ENCODE results near the gene HS1BP3.

Gene HS1BP3

GRCh38 chr2:20570249-20570648 is 80.6 kb downstream of the HS1BP3 start:
- no peak for DNase-seq (ENCODE audit: low spot score)

DNA sequence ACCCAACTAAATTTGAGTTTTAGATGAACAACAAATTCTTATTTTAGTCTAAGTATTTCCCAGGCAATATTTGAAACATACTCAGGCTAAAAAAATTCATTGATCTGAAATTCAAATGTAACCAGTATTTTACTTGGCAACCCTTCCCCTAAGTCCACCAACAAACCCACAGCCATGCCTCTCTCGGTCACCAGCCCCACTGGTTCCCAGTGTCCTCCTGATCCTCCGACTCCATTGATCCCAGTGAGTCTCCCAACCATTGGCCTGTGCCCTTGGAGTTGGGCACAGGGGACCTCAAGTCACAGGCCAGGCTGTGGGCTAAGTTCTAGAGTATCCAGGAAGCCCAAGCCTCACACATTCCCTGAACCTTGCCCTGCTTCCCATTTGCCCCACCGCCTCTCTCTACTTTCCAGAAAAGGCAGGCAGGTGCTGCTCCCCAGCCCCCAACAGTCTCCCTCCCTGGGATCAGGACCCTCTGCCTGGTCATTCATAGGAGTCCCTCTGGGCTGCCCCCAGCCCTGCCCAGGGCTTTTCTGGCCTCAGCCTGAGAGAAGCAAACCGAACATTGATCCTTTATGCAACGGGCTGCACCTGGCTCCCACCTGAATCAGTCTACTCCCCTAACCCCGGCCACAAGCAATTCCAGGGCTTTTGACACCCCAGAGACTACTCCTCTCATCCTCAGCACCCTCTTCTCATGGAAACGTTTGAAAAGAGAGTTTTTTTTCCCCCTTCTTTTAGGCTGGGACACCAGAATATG is 81.3 kb downstream of the HS1BP3 start:
- DNase-seq (ENCODE audit: low spot score): no peak

DNA sequence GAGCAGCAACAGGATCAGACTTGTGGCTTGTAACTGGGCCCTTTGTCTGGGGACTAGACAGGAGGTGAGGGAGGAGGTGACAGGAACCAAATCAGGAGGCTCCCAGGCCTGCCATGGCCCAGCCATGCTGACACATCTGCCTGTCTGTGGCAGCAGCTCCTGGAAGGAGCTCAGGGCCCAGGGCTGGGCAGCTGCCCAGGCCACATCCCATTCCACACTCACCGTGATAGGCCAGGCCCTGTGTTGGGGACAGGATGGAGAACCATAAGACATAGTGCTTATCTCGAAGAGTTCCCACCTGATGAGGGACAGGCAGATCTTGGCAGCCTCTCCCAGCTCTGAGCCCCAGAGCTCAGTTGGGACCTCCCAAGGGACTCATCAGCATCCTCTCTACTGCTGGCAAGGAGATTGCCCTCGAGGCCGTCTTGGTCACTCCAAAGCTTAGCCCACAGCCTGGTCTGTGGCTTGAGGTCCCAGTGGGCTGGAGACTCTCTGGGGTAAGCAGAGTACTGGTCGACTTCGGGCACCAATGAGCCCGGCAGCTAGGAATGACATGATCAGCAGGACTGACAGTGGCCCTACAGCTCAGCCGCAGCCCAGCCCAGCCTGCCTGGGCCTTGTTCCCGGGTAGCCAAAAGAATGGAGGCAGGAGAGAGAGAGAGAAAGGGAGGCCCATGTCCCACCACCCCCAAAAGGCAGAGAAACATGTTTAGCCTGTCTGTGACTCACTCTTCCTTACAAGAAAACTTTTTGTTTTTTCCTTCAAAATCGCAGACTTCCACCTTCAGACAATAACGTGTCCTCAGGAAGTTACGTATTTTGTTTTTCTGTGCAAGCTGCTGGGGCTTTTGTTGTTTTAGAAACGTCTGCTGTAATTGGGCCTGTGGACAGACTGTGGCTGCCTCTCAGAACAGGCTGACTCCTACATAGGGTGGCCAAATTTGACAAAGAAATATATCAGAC is 82.1 kb downstream of the HS1BP3 start:
- no peak for DNase-seq (ENCODE audit: low spot score)

- DNase-seq (ENCODE audit: low spot score): no peak
These were observed 83.0 kb downstream of the HS1BP3 start for GRCh38 chr2:20567926-20568179.
